ENCODE results near the gene ALDH7A1.

DNA sequence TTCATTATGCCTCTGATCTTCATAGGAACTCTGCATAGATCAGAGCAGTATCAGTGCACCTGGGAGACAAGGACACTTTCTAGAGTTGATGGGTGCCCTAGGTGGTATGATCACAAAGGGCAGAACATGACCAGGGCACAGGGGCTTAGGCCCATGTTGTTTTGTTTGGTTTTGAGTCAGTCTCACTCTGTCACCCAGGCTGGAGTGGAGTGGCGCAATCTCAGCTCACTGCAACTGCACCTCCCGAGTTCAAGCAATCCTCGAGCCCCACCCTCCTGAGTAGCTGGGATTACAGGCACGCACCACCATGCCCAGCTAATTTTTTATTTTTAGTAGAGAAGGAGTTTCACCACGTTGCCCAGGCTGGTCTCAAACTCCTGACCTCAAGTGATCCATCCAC lies 17.6 kb downstream of the ALDH7A1 start:
- TF ChIP-seq SIN3A (IDR thresholded peaks at IDR 0.05; ENCODE audit: borderline replicate concordance, insufficient read depth, low read length) = no peak
- TF ChIP-seq, protein P1, sequence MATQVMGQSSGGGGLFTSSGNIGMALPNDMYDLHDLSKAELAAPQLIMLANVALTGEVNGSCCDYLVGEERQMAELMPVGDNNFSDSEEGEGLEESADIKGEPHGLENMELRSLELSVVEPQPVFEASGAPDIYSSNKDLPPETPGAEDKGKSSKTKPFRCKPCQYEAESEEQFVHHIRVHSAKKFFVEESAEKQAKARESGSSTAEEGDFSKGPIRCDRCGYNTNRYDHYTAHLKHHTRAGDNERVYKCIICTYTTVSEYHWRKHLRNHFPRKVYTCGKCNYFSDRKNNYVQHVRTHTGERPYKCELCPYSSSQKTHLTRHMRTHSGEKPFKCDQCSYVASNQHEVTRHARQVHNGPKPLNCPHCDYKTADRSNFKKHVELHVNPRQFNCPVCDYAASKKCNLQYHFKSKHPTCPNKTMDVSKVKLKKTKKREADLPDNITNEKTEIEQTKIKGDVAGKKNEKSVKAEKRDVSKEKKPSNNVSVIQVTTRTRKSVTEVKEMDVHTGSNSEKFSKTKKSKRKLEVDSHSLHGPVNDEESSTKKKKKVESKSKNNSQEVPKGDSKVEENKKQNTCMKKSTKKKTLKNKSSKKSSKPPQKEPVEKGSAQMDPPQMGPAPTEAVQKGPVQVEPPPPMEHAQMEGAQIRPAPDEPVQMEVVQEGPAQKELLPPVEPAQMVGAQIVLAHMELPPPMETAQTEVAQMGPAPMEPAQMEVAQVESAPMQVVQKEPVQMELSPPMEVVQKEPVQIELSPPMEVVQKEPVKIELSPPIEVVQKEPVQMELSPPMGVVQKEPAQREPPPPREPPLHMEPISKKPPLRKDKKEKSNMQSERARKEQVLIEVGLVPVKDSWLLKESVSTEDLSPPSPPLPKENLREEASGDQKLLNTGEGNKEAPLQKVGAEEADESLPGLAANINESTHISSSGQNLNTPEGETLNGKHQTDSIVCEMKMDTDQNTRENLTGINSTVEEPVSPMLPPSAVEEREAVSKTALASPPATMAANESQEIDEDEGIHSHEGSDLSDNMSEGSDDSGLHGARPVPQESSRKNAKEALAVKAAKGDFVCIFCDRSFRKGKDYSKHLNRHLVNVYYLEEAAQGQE (IDR thresholded peaks at IDR 0.05; ENCODE audit: insufficient read depth in 1 of 2, low read depth in 2 of 2, low read length in 2 of 2) = no peak
- no peak for TF ChIP-seq POLR2AphosphoS5 (IDR thresholded peaks at IDR 0.05; ENCODE audit: low read depth, low read length)
- no peak for TF ChIP-seq TAF1 (IDR thresholded peaks at IDR 0.05; ENCODE audit: borderline replicate concordance, insufficient read depth, low read length)

Data from PFSK-1 (cell line).